ENCODE results near the gene DTNBP1.
A peak's percentile ranks its signal among the peaks of the same experiment; 100 is the strongest.

Gene DTNBP1

GRCh38 chr6:15530411-15530810 lies 132.4 kb downstream of the DTNBP1 start:
- no peak for DNase-seq

- no peak for DNase-seq
These were observed 134.0 kb downstream of the DTNBP1 start for GRCh38 chr6:15528870-15529269.

- DNase-seq = no peak
These were observed 134.8 kb downstream of the DTNBP1 start for GRCh38 chr6:15527838-15528617.

GRCh38 chr6:15526212-15526701 lies 136.6 kb downstream of the DTNBP1 start:
- no peak for DNase-seq

- peak; percentile 90 to 92 for DNase-seq
These were observed 137.9 kb downstream of the DTNBP1 start for GRCh38 chr6:15524861-15525401.

- peak in 1 of 2 experiments; percentile 66 for DNase-seq
These were observed 138.9 kb downstream of the DTNBP1 start for GRCh38 chr6:15523679-15524630.

GRCh38 chr6:15522856-15523529 lies 139.8 kb downstream of the DTNBP1 start:
- DNase-seq = no peak

- DNase-seq = no peak
These were observed 140.4 kb downstream of the DTNBP1 start for GRCh38 chr6:15522427-15522826.

- no peak for DNase-seq
These were observed 140.8 kb downstream of the DTNBP1 start for GRCh38 chr6:15522026-15522425.

- DNase-seq = no peak
These were observed 141.2 kb downstream of the DTNBP1 start for GRCh38 chr6:15521582-15521981.

- DNase-seq = no peak
These were observed 142.1 kb downstream of the DTNBP1 start for GRCh38 chr6:15520626-15521203.

- no peak for DNase-seq
These were observed 143.1 kb downstream of the DTNBP1 start for GRCh38 chr6:15519681-15520080.

GRCh38 chr6:15518878-15519277 lies 143.9 kb downstream of the DTNBP1 start:
- peak in 1 of 2 experiments; percentile 47 for DNase-seq

GRCh38 chr6:15518057-15518456 lies 144.8 kb downstream of the DTNBP1 start:
- DNase-seq = peak in 1 of 2 experiments; percentile 21

GRCh38 chr6:15517600-15517999 lies 145.2 kb downstream of the DTNBP1 start:
- DNase-seq = no peak

- DNase-seq = no peak
These were observed 145.8 kb downstream of the DTNBP1 start for GRCh38 chr6:15516923-15517560.

GRCh38 chr6:15516378-15516777 lies 146.4 kb downstream of the DTNBP1 start:
- DNase-seq = no peak

GRCh38 chr6:15515660-15516375 lies 147.0 kb downstream of the DTNBP1 start:
- no peak for DNase-seq

GRCh38 chr6:15515226-15515625 lies 147.6 kb downstream of the DTNBP1 start:
- DNase-seq = no peak

GRCh38 chr6:15513801-15514711 lies 148.8 kb downstream of the DTNBP1 start:
- no peak for DNase-seq
